GM21423 (cell line): ENCODE data around the gene DCC.

Experiments used
- ATAC-seq: cut with Tn5 transposase; IDR thresholded peaks from one replicate; pipeline ENCODE4 v1.9.1; 2021; ENCODE audit warnings: mild to moderate bottlenecking, moderate library complexity; ENCODE audit not compliant: unreplicated experiment

The DCC gene

DNA sequence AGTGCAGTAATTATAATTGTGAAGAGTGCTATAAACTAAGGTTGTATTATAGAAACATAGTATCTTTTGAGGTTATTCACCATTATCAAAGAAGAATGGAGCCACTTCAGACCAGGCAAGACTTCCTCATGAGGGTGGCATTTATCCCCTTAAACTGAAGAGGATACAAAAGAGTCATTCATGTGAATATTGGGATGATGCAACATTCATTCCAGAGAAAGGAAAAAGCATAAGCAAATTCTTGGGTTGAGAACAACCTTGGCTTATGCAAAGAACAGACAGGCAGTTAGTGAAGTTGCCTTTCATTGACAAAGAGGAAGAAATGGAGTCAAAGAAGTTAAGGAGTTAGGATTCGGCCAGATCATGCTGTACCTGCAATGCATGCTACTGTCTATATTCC lies 1201.9 kb downstream of the DCC start:
- no peak for ATAC-seq

DNA sequence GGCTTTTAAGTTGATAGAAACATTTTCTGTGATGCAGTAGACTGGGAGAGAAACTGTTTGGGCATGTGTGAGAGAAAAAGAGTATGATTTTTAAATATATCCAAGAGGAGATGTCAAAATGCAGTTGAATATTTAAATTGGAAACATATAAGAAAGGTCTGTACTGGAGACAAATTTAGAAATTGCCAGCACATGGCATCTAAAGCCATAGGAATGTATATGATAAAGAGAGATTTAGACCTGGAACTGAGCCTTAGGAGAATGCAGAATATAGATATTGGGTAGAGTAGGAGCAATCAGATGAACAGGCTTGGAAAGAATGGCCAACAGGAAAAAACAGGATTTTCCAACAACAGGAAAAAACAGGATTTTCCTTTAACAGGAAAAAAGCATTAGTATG lies 1203.7 kb downstream of the DCC start:
- no peak for ATAC-seq

DNA sequence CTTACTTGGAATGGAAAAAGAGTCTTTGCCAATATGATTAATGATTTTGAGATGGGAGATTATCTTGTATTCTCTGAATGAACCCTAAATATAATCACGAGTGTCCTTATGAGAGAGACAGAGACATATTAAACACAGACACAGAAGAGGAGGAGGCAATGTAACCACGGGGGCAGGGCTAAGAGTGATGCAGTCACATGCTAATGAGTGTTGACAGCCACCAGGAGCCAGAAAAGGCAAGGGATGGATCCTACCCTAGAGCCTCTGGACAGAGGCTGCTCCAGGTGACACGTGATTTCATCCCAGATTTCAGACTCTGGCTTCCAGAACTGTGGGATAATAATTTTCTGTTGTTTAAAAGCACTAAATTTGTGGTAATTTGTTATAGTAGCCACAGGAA lies 1204.9 kb downstream of the DCC start:
- ATAC-seq: no peak

DNA sequence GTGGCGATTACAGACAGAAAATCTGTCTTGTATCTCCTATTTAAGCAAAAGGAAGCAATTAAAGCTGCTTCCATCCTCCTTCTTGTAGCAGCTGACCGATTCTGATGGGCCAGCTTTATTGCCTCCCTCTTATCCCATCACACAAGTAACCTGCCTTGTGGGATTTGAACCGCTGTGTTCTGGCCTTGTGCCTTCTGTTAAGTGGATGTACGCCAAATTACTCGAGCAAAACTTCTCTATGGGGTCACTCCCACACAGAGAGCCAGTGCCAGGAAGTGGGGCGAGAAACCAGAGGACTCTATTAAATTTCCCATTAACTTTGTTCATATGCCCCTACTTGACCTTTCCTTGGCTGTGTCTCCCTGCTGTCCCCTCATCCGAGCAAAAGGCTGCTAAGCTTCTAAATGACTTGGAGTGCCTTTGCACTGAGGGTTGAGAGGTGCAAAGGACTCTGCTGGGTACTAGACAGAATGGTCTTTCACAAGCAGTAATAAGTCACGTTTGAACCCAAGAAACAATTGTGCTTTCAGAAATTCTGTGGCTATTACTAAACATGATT lies 1212.0 kb downstream of the DCC start:
- ATAC-seq: no peak

DNA sequence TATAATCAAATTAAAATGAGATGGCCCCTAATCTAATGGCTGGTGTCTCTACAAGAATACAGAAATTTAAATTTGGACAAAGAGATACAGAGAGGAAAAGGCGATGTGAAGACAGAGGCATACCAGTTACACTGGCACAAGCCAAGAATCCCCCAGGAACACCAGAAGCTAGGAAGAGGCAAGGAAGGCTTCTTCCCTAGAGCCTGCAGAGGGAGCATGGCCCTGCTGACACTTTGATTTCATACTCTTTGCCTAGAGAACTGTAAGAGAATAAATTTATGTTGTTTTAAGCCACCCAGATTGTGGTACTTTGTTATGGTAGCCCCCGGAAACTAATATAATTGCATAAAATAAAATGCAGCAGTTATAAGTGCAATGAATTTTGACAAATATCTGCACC lies 1213.0 kb downstream of the DCC start:
- no peak for ATAC-seq

DNA sequence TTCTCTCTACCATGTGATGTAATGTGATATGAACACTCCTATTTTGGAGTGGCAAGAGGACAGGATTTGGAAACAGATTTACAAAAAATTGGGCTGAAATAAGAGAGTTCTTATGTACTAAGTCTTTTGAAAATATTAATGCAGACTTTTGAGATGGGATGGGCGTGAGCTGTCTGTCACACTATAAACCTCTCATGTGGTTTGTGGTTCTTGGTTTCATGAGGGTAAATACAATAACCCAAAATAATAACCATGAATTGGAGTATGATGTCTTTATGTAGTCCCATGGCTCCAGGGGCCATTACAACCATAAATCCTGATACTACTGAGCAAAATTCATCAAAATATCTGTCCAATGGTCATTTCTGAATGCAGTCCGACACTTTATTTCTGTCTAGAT lies 1216.5 kb downstream of the DCC start:
- ATAC-seq: no peak

DNA sequence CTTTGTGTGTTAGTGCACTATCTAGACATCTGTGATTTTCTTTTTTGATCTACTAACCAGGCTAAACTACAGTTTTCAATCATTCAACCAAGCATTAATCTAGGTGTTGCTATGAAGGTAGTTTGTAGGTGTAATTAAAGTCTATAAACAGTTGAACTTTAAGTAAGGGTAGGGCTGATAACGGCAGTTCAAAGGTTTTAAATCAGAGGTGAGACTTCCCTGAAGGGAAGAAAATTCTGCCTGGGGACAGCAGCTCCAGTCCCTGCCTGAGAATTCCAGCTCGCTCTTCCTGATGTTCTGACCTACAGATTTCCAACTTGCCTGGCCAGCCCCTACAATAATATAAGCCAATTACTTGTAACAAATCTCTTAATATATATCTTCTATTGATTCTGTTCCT lies 1220.5 kb downstream of the DCC start:
- ATAC-seq: no peak

DNA sequence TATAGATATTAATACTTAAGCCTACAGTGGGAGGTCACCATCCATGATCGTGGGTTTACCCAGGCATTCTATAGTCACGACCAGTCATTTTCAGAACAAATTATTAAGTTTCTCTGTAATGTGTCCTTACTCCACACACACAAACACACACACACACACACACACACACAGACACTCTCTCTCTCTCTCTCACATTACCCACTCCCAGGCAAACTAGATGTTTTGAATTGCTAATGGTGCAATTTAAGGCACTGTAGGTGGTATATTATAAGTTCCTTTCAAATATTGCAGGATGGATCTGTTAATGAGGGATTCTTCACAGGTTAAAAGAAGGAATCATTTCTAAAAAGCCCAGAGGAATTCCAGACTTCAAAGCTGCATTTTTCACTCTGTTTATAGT lies 1226.6 kb downstream of the DCC start:
- no peak for ATAC-seq

DNA sequence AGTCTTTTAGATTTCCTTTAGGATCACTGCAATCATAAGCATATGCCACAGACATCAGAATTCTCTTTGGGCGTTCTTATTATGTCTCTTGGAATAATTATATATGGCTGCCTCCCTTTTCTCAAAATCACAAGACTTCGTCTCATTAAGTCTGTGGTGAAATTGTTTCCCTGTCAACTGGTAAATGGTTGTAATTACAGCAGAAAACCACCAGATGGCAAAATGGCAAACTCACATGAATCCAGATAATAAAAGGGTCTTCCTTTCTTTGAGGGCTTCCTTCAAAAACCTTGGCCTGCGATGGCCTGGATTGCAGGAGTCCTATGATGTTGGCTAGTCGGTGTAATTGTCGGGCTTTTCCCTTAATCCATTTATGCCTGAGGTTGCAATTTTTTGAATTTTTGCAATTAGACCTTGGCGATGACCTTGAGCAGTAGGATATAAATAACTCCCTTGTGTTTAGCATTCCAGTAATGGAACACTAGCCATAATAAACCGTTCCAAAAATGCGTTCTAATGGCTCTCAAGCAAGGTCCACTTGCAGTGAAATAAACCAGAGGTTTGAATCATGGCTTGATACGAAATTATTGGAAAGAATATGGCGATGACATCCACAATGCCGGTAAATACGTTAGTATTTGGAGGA lies 1228.1 kb downstream of the DCC start:
- no peak for ATAC-seq
